IMR-90 (cell line): Measurements from ENCODE around the gene SMCO4. TPM values are rescaled to one million over a fixed set of nuclear protein-coding genes. Genes with fewer than 3 reads are reported as not detected.

Experiments
- ATAC-seq: fragments of 200-7000 bp; cut with Tn5 transposase; 2 replicates; pipeline ENCODE4 v1.9.1; 2020; ENCODE audit warnings: low read depth, mild to moderate bottlenecking, moderate library complexity
- BruUV-seq: library from RNA; stranded (reverse); fragments of 400-500 nt; replicated peaks from 2 replicates; lab custom pipeline; 2021; lab: Mats Ljungman, UMichigan
- CTCF ChIA-PET: fragments of 300-600 bp; formaldehyde crosslinking; extraction: SDS; loops from one replicate; lab custom pipeline; 2021; ENCODE audit warnings: antibody characterized with exemption; lab: Yijun Ruan, JAX
- POLR2A ChIA-PET: fragments of 300-600 bp; sonication (Branson Sonifier 250); formaldehyde crosslinking; loops from one replicate; lab custom pipeline; 2022; ENCODE audit warnings: antibody characterized with exemption; ENCODE audit not compliant: unreplicated experiment; lab: Charles Lee
- DNase-seq: peaks from one replicate; pipeline ENCODE4 v3.0.0; 2013
- H2AFZ ChIP-seq: replicated peaks from 2 replicates; pipeline ENCODE3; 2013; ENCODE audit warnings: low read length, mild to moderate bottlenecking; ENCODE audit not compliant: poor library complexity
- H2AK5ac ChIP-seq: 2 replicates; pipeline ENCODE4 v1.6.1; 2013; ENCODE audit warnings: low read depth, low read length, inconsistent platforms
- H2AK9ac ChIP-seq: replicated peaks from 2 replicates; pipeline ENCODE3; 2013; ENCODE audit warnings: mild to moderate bottlenecking, low read depth, low read length, moderate library complexity; ENCODE audit not compliant: poor library complexity
- H2BK120ac ChIP-seq: 2 replicates; pipeline ENCODE4 v1.6.1; 2013; ENCODE audit warnings: low read depth, low read length, inconsistent platforms
- H2BK15ac ChIP-seq: 3 replicates; pipeline ENCODE4 v1.6.1; 2013; ENCODE audit warnings: low read depth, low read length, inconsistent platforms
- H2BK20ac ChIP-seq: 2 replicates; pipeline ENCODE4 v1.6.1; 2013; ENCODE audit warnings: low read depth, mild to moderate bottlenecking, inconsistent platforms, low read length, moderate library complexity
- H2BK5ac ChIP-seq: 2 replicates; pipeline ENCODE4 v1.6.1; 2013; ENCODE audit warnings: mild to moderate bottlenecking, low read depth, low read length, inconsistent platforms; ENCODE audit not compliant: poor library complexity, severe bottlenecking
- H3K14ac ChIP-seq: replicated peaks from 2 replicates; pipeline ENCODE4 v1.6.1; 2013; ENCODE audit warnings: low read depth, low read length, inconsistent platforms
- H3K18ac ChIP-seq: 2 replicates; pipeline ENCODE4 v1.6.1; 2013; ENCODE audit warnings: low read depth, low read length, control low read depth
- H3K23ac ChIP-seq: 2 replicates; pipeline ENCODE4 v1.6.1; 2013; ENCODE audit warnings: low read depth, low read length, inconsistent platforms
- H3K27ac ChIP-seq: 2 replicates; pipeline ENCODE4 v1.5.1; 2013; ENCODE audit warnings: mild to moderate bottlenecking, control low read depth, low read length; ENCODE audit not compliant: insufficient read depth
- H3K27me3 ChIP-seq: 2 replicates; pipeline ENCODE4 v1.6.1; 2013; ENCODE audit warnings: low read length; ENCODE audit not compliant: control insufficient read depth, insufficient read depth
- H3K36me3 ChIP-seq: 2 replicates; pipeline ENCODE4 v1.6.1; 2013; ENCODE audit warnings: low read length, mixed read lengths; ENCODE audit not compliant: control insufficient read depth, insufficient read depth
- H3K4ac ChIP-seq: 2 replicates; pipeline ENCODE4 v1.6.1; 2013; ENCODE audit warnings: low read depth, low read length, inconsistent platforms
- H3K4me1 ChIP-seq: 2 replicates; pipeline ENCODE4 v1.6.1; 2013; ENCODE audit warnings: low read length, mixed read lengths; ENCODE audit not compliant: control insufficient read depth, insufficient read depth
- H3K4me2 ChIP-seq: 2 replicates; pipeline ENCODE4 v1.6.1; 2013; ENCODE audit warnings: low read depth, mild to moderate bottlenecking, control low read depth, low read length, moderate library complexity
- H3K4me3 ChIP-seq: 2 replicates; pipeline ENCODE4 v1.5.1; 2013; ENCODE audit warnings: low read depth, mild to moderate bottlenecking, control low read depth, low read length, moderate library complexity; ENCODE audit not compliant: insufficient read depth
- H3K56ac ChIP-seq: 2 replicates; pipeline ENCODE4 v1.6.1; 2013; ENCODE audit warnings: low read length, inconsistent platforms; ENCODE audit not compliant: insufficient read depth; ENCODE audit errors: extremely low read depth
- H3K79me1 ChIP-seq, 2 experiments: 2 replicates each; pipeline ENCODE4 v1.6.1; 2013; ENCODE audit warnings: low read length in 2 of 2, inconsistent platforms in 1 of 2, low read depth in 1 of 2
- H3K9ac ChIP-seq: 2 replicates; pipeline ENCODE4 v1.6.1; 2013; ENCODE audit warnings: low read depth, low read length, control low read depth
- H3K9me1 ChIP-seq: 2 replicates; pipeline ENCODE4 v1.6.1; 2013; ENCODE audit warnings: low read length, inconsistent platforms; ENCODE audit not compliant: insufficient read depth
- H3K9me3 ChIP-seq: 2 replicates; pipeline ENCODE4 v1.6.1; 2013; ENCODE audit warnings: low read length; ENCODE audit not compliant: control insufficient read depth, insufficient read depth
- H4K20me1 ChIP-seq: 2 replicates; pipeline ENCODE4 v1.6.1; 2013; ENCODE audit warnings: low read length, inconsistent platforms; ENCODE audit not compliant: insufficient read depth
- H4K5ac ChIP-seq: 2 replicates; pipeline ENCODE4 v1.6.1; 2013; ENCODE audit warnings: mild to moderate bottlenecking, low read depth, low read length, control low read depth
- H4K8ac ChIP-seq, 2 experiments: 2 replicates each; pipeline ENCODE4 v1.6.1; 2013; ENCODE audit warnings: low read depth in 2 of 2, low read length in 2 of 2, control low read depth in 1 of 2, inconsistent platforms in 1 of 2
- H4K91ac ChIP-seq: 2 replicates; pipeline ENCODE4 v1.6.1; 2013; ENCODE audit warnings: low read depth, low read length, inconsistent platforms; ENCODE audit not compliant: insufficient read depth
- BHLHE40 ChIP-seq: fragments of 150-350 bp; IDR thresholded peaks from 2 replicates; pipeline ENCODE4 v1.6.1; 2016; ENCODE audit warnings: mild to moderate bottlenecking, low read depth, low read length
- CHD1 ChIP-seq: IDR thresholded peaks from 2 replicates; pipeline ENCODE4 v1.6.1; 2012; ENCODE audit warnings: low read depth, low read length, improper control_type of control experiment
- FOS ChIP-seq: fragments of 150-350 bp; IDR thresholded peaks from 2 replicates; pipeline ENCODE4 v1.6.1; 2016; ENCODE audit warnings: low read depth, low read length
- MXI1 ChIP-seq: IDR thresholded peaks from 2 replicates; pipeline ENCODE4 v1.6.1; 2012; ENCODE audit warnings: low read depth, mild to moderate bottlenecking, low read length, moderate library complexity, borderline replicate concordance
- NFE2L2 ChIP-seq: fragments of 150-350 bp; IDR thresholded peaks from 2 replicates; pipeline ENCODE4 v1.6.1; 2016; ENCODE audit warnings: low read depth, mild to moderate bottlenecking, low read length
- POLR2A ChIP-seq: IDR thresholded peaks from 2 replicates; pipeline ENCODE4 v1.6.1; 2012; ENCODE audit warnings: mild to moderate bottlenecking, low read depth, low read length
- RAD21 ChIP-seq: IDR thresholded peaks from 2 replicates; pipeline ENCODE4 v1.6.1; 2012; ENCODE audit warnings: low read length, improper control_type of control experiment
- RCOR1 ChIP-seq: IDR thresholded peaks from 2 replicates; pipeline ENCODE4 v1.6.1; 2012; ENCODE audit warnings: mild to moderate bottlenecking, low read length, improper control_type of control experiment; ENCODE audit not compliant: insufficient replicate concordance
- RFX5 ChIP-seq: IDR thresholded peaks from 2 replicates; pipeline ENCODE4 v1.8.0; 2012; ENCODE audit warnings: low read depth, mild to moderate bottlenecking, low read length, moderate library complexity
- USF2 ChIP-seq: fragments of 150-350 bp; IDR thresholded peaks from 2 replicates; pipeline ENCODE4 v1.6.1; 2017; ENCODE audit warnings: mild to moderate bottlenecking, antibody characterized with exemption, low read length, low read depth
- WGBS, 2 experiments: methylation state at CpG; one replicate each; pipeline versions ENCODE4 v1.1.5 to v1.1.7; 2013; ENCODE audit warnings: missing lambda C conversion rate in 2 of 2; ENCODE audit not compliant: insufficient read length in 1 of 2; ENCODE audit errors: extremely low coverage in 2 of 2; 5-methylcytosine and 5-hydroxymethylcytosine counted together
- dilution Hi-C: fragments of 300-500 bp; cut with HindIII; formaldehyde crosslinking; loops from one replicate; pipeline ENCODE4 v1.14.3; 2018; ENCODE audit warnings: low sequenced_read_pairs; ENCODE audit not compliant: unreplicated experiment
- in situ Hi-C: fragments of 300-500 bp; cut with MboI; formaldehyde crosslinking; loops from 3 replicates; pipeline ENCODE4 v1.14.3; 2019; ENCODE audit warnings: low sequenced_read_pairs, inconsistent platforms, mixed read lengths
- intact Hi-C: fragments of 100-400 bp; cut with micrococcal nuclease; formaldehyde crosslinking; loops from 2 replicates; pipeline ENCODE4 v1.10.0; 2022
- polyA plus RNA-seq, 3 experiments: library from polyadenylated mRNA; depleted of rRNA; stranded (reverse); fragments of >200 nt; gene quantifications; 2 replicates each; pipeline ENCODE4 v1.2.3, GENCODE V29; 2012; ENCODE audit warnings: low replicate concordance in 1 of 3
- total RNA-seq: library from RNA; depleted of rRNA; stranded (reverse); fragments of >200 nt; gene quantifications from 2 replicates; pipeline ENCODE4 v1.2.3, GENCODE V29; 2012
- TF ChIP-seq, protein P1 (sequence below): fragments of 150-350 bp; IDR thresholded peaks from 2 replicates; pipeline ENCODE4 v1.6.1; 2016; ENCODE audit warnings: low read depth, mild to moderate bottlenecking, low read length, moderate library complexity, borderline replicate concordance

Gene SMCO4
- total and polyA plus RNA-seq, 2 of the 4 experiments (the other 2 are of a cell fraction) = 2.2 to 17.7 TPM

DNA sequence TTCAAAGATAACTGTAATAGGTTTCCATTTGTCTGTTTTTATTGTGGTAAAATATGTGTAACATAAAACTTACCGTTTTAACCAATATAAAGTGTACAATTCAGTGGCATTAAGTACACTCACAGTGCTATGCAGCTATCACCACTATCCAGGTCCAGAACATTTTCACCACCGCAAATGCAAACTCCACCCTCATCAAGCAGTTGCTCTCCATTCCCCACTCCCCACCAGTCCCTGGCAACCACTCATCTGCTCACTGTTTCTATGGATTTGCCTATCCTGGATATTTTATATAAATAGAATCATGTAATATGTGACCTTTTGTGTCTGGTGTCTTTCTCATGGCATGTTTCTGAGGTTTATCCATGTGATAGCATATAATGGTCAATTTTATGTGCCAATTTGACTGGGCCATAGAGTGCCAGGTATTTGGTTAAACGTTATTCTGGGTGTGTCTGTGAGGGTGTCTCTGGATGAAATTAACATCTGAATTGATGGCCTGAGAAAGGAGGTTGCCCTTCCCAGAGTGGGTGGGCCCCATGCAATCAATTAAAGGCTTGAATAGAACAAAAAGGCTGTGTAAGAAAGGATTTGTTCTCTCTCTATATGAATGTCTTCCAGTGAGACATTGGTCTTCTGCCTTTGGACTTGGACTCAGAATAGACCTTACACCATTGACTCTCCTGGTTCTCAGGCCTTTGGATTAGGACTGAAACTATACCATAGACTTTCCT is 17.2 kb upstream of the SMCO4 start:
- no peak overlapping the region for H3K9ac ChIP-seq
- H2AK5ac ChIP-seq = no peak overlapping the region
- no peak for ATAC-seq
- dilution Hi-C loops (no loop called here), intact Hi-C loops (no loop called here), in situ Hi-C loops (no loop called here)
- no peak overlapping the region for H3K4ac ChIP-seq
- no peak overlapping the region for H3K18ac ChIP-seq
- no peaks in the 10 kb centered on the region for H3K36me3 ChIP-seq
- H3K9me1 ChIP-seq = no peaks in the 10 kb centered on the region
- no peaks in the 10 kb centered on the region for H4K20me1 ChIP-seq
- H2AK9ac ChIP-seq = no peak overlapping the region
- no peak overlapping the region for H2AFZ ChIP-seq
- H3K79me1 ChIP-seq = no peaks in the 10 kb centered on the region
- no CpG with 5 or more reads among the region's 3 CpGs for WGBS, 2 experiments
- BruUV-seq = no TSS peak
- H3K4me2 ChIP-seq = no peak overlapping the region
- H3K27me3 ChIP-seq = peaks cover 6% of the 10 kb centered on the region
- ChIA-PET CTCF (interaction anchor here (0.6 kb wide), 1 partner anchor 572 kb away, joined by 3 read pairs; no protein-coding TSS in a partner anchor), POLR2A (interaction anchor here (0.5 kb wide), 1 partner anchor 446 kb away, joined by 5 read pairs; no protein-coding TSS in a partner anchor)
- TF ChIP-seq MXI1 = no peak
- no peak for TF ChIP-seq RAD21
- TF ChIP-seq BHLHE40 = no peak
- TF ChIP-seq FOS = no peak
- TF ChIP-seq RFX5 = no peak
- TF ChIP-seq, protein P1, sequence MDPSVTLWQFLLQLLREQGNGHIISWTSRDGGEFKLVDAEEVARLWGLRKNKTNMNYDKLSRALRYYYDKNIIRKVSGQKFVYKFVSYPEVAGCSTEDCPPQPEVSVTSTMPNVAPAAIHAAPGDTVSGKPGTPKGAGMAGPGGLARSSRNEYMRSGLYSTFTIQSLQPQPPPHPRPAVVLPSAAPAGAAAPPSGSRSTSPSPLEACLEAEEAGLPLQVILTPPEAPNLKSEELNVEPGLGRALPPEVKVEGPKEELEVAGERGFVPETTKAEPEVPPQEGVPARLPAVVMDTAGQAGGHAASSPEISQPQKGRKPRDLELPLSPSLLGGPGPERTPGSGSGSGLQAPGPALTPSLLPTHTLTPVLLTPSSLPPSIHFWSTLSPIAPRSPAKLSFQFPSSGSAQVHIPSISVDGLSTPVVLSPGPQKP = no peak
- no peak for TF ChIP-seq NFE2L2
- no peak for TF ChIP-seq RCOR1
- no peak for TF ChIP-seq USF2
- no peak for TF ChIP-seq CHD1
- no peak for TF ChIP-seq POLR2A
- no peak overlapping the region for H3K14ac ChIP-seq
- H2BK20ac ChIP-seq = no peak overlapping the region
- no peak overlapping the region for H3K4me3 ChIP-seq
- H2BK120ac ChIP-seq = no peak overlapping the region
- no peak for DNase-seq
- H3K27ac ChIP-seq = no peak overlapping the region
- H3K9me3 ChIP-seq = no peaks in the 10 kb centered on the region
- no peaks in the 10 kb centered on the region for H3K4me1 ChIP-seq
- H4K91ac ChIP-seq = no peak overlapping the region
- no peak overlapping the region for H2BK5ac ChIP-seq
- no peak overlapping the region for H3K56ac ChIP-seq
- no peak overlapping the region for H4K5ac ChIP-seq
- no peak overlapping the region for H3K23ac ChIP-seq
- H2BK15ac ChIP-seq = no peak overlapping the region
- H4K8ac ChIP-seq = no peak overlapping the region
